OCI-LY1 (cell line): ENCODE results near the gene PRPSAP2.

Experiments
- EZH2 ChIP-seq: fragments of 200-600 bp; sonication (generic), shearing (Covaris generic); IDR thresholded peaks from 2 replicates; pipeline ENCODE4 v1.8.0; 2017; ENCODE audit warnings: borderline replicate concordance, mixed run types, mild to moderate bottlenecking, antibody characterized with exemption, low read length, moderate library complexity, mixed read lengths
- TF ChIP-seq, protein P1 (sequence below): fragments of 200-600 bp; sonication (generic), shearing (Covaris generic); IDR thresholded peaks from 2 replicates; pipeline ENCODE4 v1.5.1; 2017; ENCODE audit warnings: mild to moderate bottlenecking, antibody characterized with exemption, low read length, moderate library complexity, mixed read lengths

DNA sequence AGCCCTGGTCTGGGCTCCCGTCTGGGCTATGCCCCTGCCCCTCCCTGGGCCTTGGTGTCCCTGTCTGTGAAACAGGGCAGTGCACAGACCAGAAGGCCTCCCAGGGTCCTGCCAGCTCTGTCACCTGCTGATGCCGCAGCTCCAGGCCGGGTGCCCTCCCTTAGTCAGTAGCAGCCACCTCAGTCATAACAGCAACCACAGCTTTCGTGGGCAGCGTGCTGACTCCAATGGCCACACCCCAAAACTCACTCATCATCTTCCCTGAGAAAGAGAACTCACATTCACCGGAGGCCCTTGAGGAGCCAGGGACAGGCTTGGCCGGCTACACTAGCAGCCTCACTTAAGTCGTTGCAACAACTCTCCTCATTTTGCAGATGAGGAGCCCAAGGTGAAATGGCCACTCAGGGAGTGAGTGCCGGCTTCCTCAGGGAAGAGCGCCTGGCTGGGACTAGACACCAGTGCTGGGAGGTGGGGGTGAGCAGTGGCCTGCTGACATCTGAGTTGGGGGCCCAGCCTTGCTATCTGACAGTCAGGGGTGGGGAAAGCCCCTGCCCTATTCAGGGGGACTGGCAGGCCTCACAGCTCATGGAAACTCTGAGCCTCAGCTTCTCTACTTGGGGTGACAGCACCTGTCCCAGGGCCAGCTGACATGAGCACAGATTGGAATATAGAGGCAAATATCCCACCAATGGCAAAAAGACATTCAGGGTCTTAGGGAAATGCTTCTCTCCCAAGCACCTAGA, 116.6 kb downstream of the PRPSAP2 start:
- TF ChIP-seq, protein P1, sequence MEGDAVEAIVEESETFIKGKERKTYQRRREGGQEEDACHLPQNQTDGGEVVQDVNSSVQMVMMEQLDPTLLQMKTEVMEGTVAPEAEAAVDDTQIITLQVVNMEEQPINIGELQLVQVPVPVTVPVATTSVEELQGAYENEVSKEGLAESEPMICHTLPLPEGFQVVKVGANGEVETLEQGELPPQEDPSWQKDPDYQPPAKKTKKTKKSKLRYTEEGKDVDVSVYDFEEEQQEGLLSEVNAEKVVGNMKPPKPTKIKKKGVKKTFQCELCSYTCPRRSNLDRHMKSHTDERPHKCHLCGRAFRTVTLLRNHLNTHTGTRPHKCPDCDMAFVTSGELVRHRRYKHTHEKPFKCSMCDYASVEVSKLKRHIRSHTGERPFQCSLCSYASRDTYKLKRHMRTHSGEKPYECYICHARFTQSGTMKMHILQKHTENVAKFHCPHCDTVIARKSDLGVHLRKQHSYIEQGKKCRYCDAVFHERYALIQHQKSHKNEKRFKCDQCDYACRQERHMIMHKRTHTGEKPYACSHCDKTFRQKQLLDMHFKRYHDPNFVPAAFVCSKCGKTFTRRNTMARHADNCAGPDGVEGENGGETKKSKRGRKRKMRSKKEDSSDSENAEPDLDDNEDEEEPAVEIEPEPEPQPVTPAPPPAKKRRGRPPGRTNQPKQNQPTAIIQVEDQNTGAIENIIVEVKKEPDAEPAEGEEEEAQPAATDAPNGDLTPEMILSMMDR: no peak
- TF ChIP-seq EZH2: no peak
